ENCODE results near the gene GOLGA7B. TPM values are rescaled to one million over a fixed set of nuclear protein-coding genes. Genes with fewer than 3 reads are reported as not detected.

The GOLGA7B gene
- polyA plus RNA-seq (2013, experiment 1 of 2) = under 0.01 TPM
- polyA plus RNA-seq (2013, experiment 2 of 2) = 0.01 TPM

- Histone ChIP-seq H3K36me3 (replicated peaks in 1 of 2; ENCODE audit: control insufficient read depth in 2 of 2, insufficient read depth in 2 of 2, low read length in 2 of 2) (no peaks in the 10 kb centered on the region), H3K9me3 (replicated peaks in 1 of 2; ENCODE audit: control insufficient read depth in 2 of 2, insufficient read depth in 1 of 2, low read depth in 1 of 2, low read length in 2 of 2) (peaks cover 0 to 3% of the 10 kb centered on the region in 2 donors), H3K4me2 (ENCODE audit: insufficient read depth, low read length, poor library complexity, severe bottlenecking) (peak within 1 kb of the TSS; percentile 80), H3K79me1 (ENCODE audit: low read depth, low read length) (peaks cover under 1% of the 10 kb centered on the region), H4K91ac (ENCODE audit: low read depth, low read length, poor library complexity) (no peak within 1 kb of the TSS), H3K9ac (ENCODE audit: low read depth, low read length, poor library complexity) (no peak within 1 kb of the TSS), H4K8ac (ENCODE audit: low read depth, low read length) (no peak within 1 kb of the TSS), H3K4me3 (ENCODE audit: low read length in 2 of 2) (no peak within 1 kb of the TSS), H3K14ac (ENCODE audit: low read length) (no peak within 1 kb of the TSS), H2BK5ac (ENCODE audit: low read length) (no peak within 1 kb of the TSS), H2BK12ac (ENCODE audit: low read length) (no peak within 1 kb of the TSS), H3K27ac (replicated peaks; ENCODE audit: low read length) (no peak within 1 kb of the TSS), H2AFZ (ENCODE audit: low read length) (peak within 1 kb of the TSS; percentile 49), H3K23ac (ENCODE audit: low read depth, low read length, poor library complexity) (no peak within 1 kb of the TSS), H3K4ac (ENCODE audit: low read length) (no peak within 1 kb of the TSS), H3K4me1 (ENCODE audit: control insufficient read depth in 2 of 2, insufficient read depth in 1 of 2, low read depth in 1 of 2, low read length in 2 of 2) (peaks cover 0 to 3% of the 10 kb centered on the region in 2 donors), H3K18ac (ENCODE audit: low read length) (no peak within 1 kb of the TSS), H3K27me3 (ENCODE audit: control insufficient read depth in 3 of 3, insufficient read depth in 3 of 3, low read depth in 1 of 3, low read length in 3 of 3) (peaks cover 0 to 37% (median 32%) of the 10 kb centered on the region in 3 experiments), H2BK120ac (ENCODE audit: low read depth, low read length) (no peak within 1 kb of the TSS), H2BK15ac (ENCODE audit: low read length) (no peak within 1 kb of the TSS), H2AK5ac (ENCODE audit: low read depth, low read length) (no peak within 1 kb of the TSS)
- DNase-seq (ENCODE audit: low spot score) = peak; percentile 82
- WGBS, 2 donors (ENCODE audit: extremely low coverage in 2 of 2, insufficient read length in 2 of 2, insufficient replicate concordance in 1 of 2) = no CpG with 5 or more reads among the region's 87 CpGs
Measured at GRCh38 chr10:97849687-97850402, at the start of gene GOLGA7B. GOLGA7B (plus strand) TSS chr10:97849843; CDS start chr10:97850304, 461 bp downstream.

DNA sequence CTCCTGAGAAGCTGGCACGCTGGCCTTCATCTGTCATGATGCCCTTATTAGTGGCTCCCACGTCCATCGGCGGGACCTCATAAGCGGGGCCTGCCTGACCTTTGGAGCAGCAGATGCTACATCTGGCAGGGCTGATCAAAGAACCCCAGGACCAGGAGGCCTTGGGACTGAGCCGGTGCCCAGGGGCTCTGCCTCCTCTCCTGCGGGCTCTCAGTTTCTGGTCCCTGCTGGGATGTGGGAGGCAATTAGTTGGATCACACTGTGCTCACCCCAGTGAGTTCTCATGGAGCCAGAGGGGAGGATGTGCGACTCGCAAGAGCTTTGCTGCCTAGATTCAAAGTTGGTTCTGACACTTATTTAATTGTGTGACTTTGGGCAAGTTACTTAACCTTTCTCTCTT, 49.2 kb upstream of the GOLGA7B start:
- Histone ChIP-seq H3K9me3 (replicated peaks in 1 of 2; ENCODE audit: control insufficient read depth in 2 of 2, insufficient read depth in 1 of 2, low read depth in 1 of 2, low read length in 2 of 2) (peaks cover 2 to 7% of the 10 kb centered on the region in 2 donors), H3K4me3 (ENCODE audit: low read length in 2 of 2) (no peak overlapping the region), H3K4me1 (ENCODE audit: control insufficient read depth in 2 of 2, insufficient read depth in 1 of 2, low read depth in 1 of 2, low read length in 2 of 2) (peaks cover 0 to 1% of the 10 kb centered on the region in 2 donors), H3K4me2 (ENCODE audit: insufficient read depth, low read length, poor library complexity, severe bottlenecking) (no peak overlapping the region), H3K23ac (ENCODE audit: low read depth, low read length, poor library complexity) (no peak overlapping the region), H2BK120ac (ENCODE audit: low read depth, low read length) (no peak overlapping the region), H3K27ac (replicated peaks; ENCODE audit: low read length) (no peak overlapping the region), H4K91ac (ENCODE audit: low read depth, low read length, poor library complexity) (no peak overlapping the region), H2BK15ac (ENCODE audit: low read length) (no peak overlapping the region), H2BK5ac (ENCODE audit: low read length) (no peak overlapping the region), H3K36me3 (replicated peaks in 1 of 2; ENCODE audit: control insufficient read depth in 2 of 2, insufficient read depth in 2 of 2, low read length in 2 of 2) (no peaks in the 10 kb centered on the region), H3K79me1 (ENCODE audit: low read depth, low read length) (no peaks in the 10 kb centered on the region), H3K27me3 (ENCODE audit: control insufficient read depth in 3 of 3, insufficient read depth in 3 of 3, low read depth in 1 of 3, low read length in 3 of 3) (peaks cover 0 to 10% (median 0%) of the 10 kb centered on the region in 3 experiments), H3K4ac (ENCODE audit: low read length) (no peak overlapping the region), H3K9ac (ENCODE audit: low read depth, low read length, poor library complexity) (no peak overlapping the region), H3K14ac (ENCODE audit: low read length) (no peak overlapping the region), H2AK5ac (ENCODE audit: low read depth, low read length) (no peak overlapping the region), H2BK12ac (ENCODE audit: low read length) (no peak overlapping the region), H4K8ac (ENCODE audit: low read depth, low read length) (no peak overlapping the region), H3K18ac (ENCODE audit: low read length) (no peak overlapping the region), H2AFZ (ENCODE audit: low read length) (no peak overlapping the region)
- DNase-seq (ENCODE audit: low spot score) = no peak
- WGBS, 2 donors (ENCODE audit: extremely low coverage in 2 of 2, insufficient read length in 2 of 2, insufficient replicate concordance in 1 of 2) = no CpG with 5 or more reads among the region's 9 CpGs

DNA sequence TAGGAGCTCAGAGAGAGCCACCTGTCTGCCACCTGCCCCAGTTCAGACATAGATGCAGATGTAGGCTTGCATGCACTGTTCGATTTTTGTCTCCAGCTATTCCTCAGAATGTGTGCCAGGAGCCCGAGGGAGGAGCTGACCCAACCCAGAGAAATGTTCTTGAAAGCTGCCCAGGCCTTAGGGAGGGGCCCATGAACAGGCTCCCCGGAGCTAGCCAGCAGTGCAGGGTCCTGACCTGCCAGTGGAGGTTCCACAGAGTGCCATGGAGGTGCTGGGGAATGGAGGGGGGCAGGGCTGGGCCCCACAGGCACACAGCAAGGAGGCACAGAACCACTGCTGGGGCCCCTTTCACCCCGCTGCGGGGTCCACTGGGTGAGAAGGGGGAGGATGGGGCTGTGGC, 48.2 kb upstream of the GOLGA7B start:
- H2BK120ac ChIP-seq (ENCODE audit: low read depth, low read length) = no peak overlapping the region

DNA sequence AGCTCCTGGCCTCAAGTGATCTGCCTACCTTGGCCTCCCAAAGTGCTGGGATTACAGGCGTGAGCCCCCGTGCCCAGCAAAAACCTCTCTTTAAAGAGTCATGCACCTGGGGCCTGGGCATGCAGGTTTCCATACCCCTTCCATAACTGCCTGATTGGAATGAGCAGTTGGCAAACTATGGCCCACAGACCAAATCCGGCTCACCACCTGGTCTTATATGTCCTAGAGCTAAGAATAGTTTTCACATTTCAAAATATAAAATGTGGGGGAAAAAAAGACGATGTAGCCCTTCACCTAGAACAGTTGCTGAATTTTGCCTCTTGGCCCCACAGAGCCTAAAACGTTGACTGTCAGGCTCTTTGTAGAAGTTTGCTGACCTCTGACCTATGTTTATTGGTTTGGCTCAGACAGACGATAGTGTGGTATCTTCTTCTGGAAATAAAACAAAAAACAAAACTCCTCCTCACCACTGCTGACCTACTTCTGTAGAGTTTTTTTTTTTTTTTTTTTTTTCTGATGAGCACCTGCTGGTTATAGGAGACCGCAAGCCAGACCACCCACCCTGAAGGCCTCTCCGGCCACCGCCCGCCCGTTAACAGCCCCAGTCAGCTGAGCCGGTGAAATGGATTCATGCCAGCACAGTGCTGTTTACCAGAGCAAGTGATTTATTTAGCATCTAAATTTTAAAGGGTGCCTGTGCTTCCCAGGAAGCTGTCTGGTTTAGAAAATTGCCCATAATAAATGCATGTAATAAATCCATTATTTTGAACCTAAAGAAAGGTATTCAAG, 44.4 kb upstream of the GOLGA7B start:
- peaks cover 0 to 32% (median 0%) of the 10 kb centered on the region in 3 experiments for H3K27me3 ChIP-seq (ENCODE audit: control insufficient read depth in 3 of 3, insufficient read depth in 3 of 3, low read depth in 1 of 3, low read length in 3 of 3)
- H3K4me1 ChIP-seq (ENCODE audit: control insufficient read depth in 2 of 2, insufficient read depth in 1 of 2, low read depth in 1 of 2, low read length in 2 of 2) = peaks cover 0 to 5% of the 10 kb centered on the region in 2 donors
- WGBS, 2 donors (ENCODE audit: extremely low coverage in 2 of 2, insufficient read length in 2 of 2, insufficient replicate concordance in 1 of 2) = no CpG with 5 or more reads among the region's 12 CpGs
- H2BK12ac ChIP-seq (ENCODE audit: low read length) = no peak overlapping the region
- H3K36me3 ChIP-seq (replicated peaks in 1 of 2; ENCODE audit: control insufficient read depth in 2 of 2, insufficient read depth in 2 of 2, low read length in 2 of 2) = no peaks in the 10 kb centered on the region
- H4K91ac ChIP-seq (ENCODE audit: low read depth, low read length, poor library complexity) = no peak overlapping the region
- H3K9ac ChIP-seq (ENCODE audit: low read depth, low read length, poor library complexity) = no peak overlapping the region
- no peak overlapping the region for H3K27ac ChIP-seq (replicated peaks; ENCODE audit: low read length)
- no peak overlapping the region for H3K18ac ChIP-seq (ENCODE audit: low read length)
- no peak overlapping the region for H3K23ac ChIP-seq (ENCODE audit: low read depth, low read length, poor library complexity)
- no peak overlapping the region for H2BK15ac ChIP-seq (ENCODE audit: low read length)
- no peak overlapping the region for H2BK5ac ChIP-seq (ENCODE audit: low read length)
- no peaks in the 10 kb centered on the region for H3K79me1 ChIP-seq (ENCODE audit: low read depth, low read length)
- no peak overlapping the region for H4K8ac ChIP-seq (ENCODE audit: low read depth, low read length)
- H2AK5ac ChIP-seq (ENCODE audit: low read depth, low read length) = no peak overlapping the region
- no peak overlapping the region for H3K14ac ChIP-seq (ENCODE audit: low read length)
- H3K4ac ChIP-seq (ENCODE audit: low read length) = no peak overlapping the region
- H3K4me2 ChIP-seq (ENCODE audit: insufficient read depth, low read length, poor library complexity, severe bottlenecking) = no peak overlapping the region
- no peak for DNase-seq (ENCODE audit: low spot score)
- H2BK120ac ChIP-seq (ENCODE audit: low read depth, low read length) = no peak overlapping the region
- no peak overlapping the region for H3K4me3 ChIP-seq (ENCODE audit: low read length in 2 of 2)
- no peaks in the 10 kb centered on the region for H3K9me3 ChIP-seq (replicated peaks in 1 of 2; ENCODE audit: control insufficient read depth in 2 of 2, insufficient read depth in 1 of 2, low read depth in 1 of 2, low read length in 2 of 2)
- H2AFZ ChIP-seq (ENCODE audit: low read length) = no peak overlapping the region

More for the DNA sequence above, 48.2 kb upstream of the GOLGA7B start:
- Histone ChIP-seq H3K4me1 (ENCODE audit: control insufficient read depth in 2 of 2, insufficient read depth in 1 of 2, low read depth in 1 of 2, low read length in 2 of 2) (peaks cover 0 to 5% of the 10 kb centered on the region in 2 donors), H3K79me1 (ENCODE audit: low read depth, low read length) (no peaks in the 10 kb centered on the region), H3K18ac (ENCODE audit: low read length) (no peak overlapping the region), H2BK15ac (ENCODE audit: low read length) (no peak overlapping the region), H3K9ac (ENCODE audit: low read depth, low read length, poor library complexity) (peak overlapping the region; percentile 26), H2BK12ac (ENCODE audit: low read length) (no peak overlapping the region), H3K4me2 (ENCODE audit: insufficient read depth, low read length, poor library complexity, severe bottlenecking) (no peak overlapping the region), H2AFZ (ENCODE audit: low read length) (no peak overlapping the region), H3K14ac (ENCODE audit: low read length) (no peak overlapping the region), H2AK5ac (ENCODE audit: low read depth, low read length) (no peak overlapping the region), H3K4me3 (ENCODE audit: low read length in 2 of 2) (peak overlapping the region in 1 of 2 donors; percentile 7), H3K27ac (replicated peaks; ENCODE audit: low read length) (no peak overlapping the region), H3K27me3 (ENCODE audit: control insufficient read depth in 3 of 3, insufficient read depth in 3 of 3, low read depth in 1 of 3, low read length in 3 of 3) (peaks cover 0 to 19% (median 0%) of the 10 kb centered on the region in 3 experiments), H3K4ac (ENCODE audit: low read length) (no peak overlapping the region), H3K36me3 (replicated peaks in 1 of 2; ENCODE audit: control insufficient read depth in 2 of 2, insufficient read depth in 2 of 2, low read length in 2 of 2) (no peaks in the 10 kb centered on the region), H3K23ac (ENCODE audit: low read depth, low read length, poor library complexity) (no peak overlapping the region), H2BK5ac (ENCODE audit: low read length) (no peak overlapping the region), H3K9me3 (replicated peaks in 1 of 2; ENCODE audit: control insufficient read depth in 2 of 2, insufficient read depth in 1 of 2, low read depth in 1 of 2, low read length in 2 of 2) (peaks cover 2 to 7% of the 10 kb centered on the region in 2 donors), H4K8ac (ENCODE audit: low read depth, low read length) (no peak overlapping the region), H4K91ac (ENCODE audit: low read depth, low read length, poor library complexity) (no peak overlapping the region)
- no CpG with 5 or more reads among the region's 5 CpGs for WGBS, 2 donors (ENCODE audit: extremely low coverage in 2 of 2, insufficient read length in 2 of 2, insufficient replicate concordance in 1 of 2)
- DNase-seq (ENCODE audit: low spot score) = no peak

All from neuronal stem cell (in vitro differentiated cells).